GM19455 (cell line): ENCODE results near the gene MLX.

Experiments
- ATAC-seq: cut with Tn5 transposase; IDR thresholded peaks from one replicate; pipeline ENCODE4 v1.9.1; 2021; ENCODE audit not compliant: unreplicated experiment

The MLX gene

GRCh38 chr17:42577532-42578281 lies 10.8 kb downstream of the MLX start, which contains the start of gene PSMC3IP:
PSMC3IP (minus strand) TSS chr17:42577729; CDS start chr17:42577686, 43 bp downstream.
- peak; percentile 65 for ATAC-seq

- peak; percentile 53 for ATAC-seq
These were observed 11.5 kb downstream of the MLX start for GRCh38 chr17:42578282-42578869.

GRCh38 chr17:42579794-42580551 lies 13.1 kb downstream of the MLX start:
- ATAC-seq: no peak

GRCh38 chr17:42581744-42582270 lies 14.9 kb downstream of the MLX start:
- ATAC-seq: no peak

- ATAC-seq: no peak
These were observed 18.0 kb downstream of the MLX start for GRCh38 chr17:42584880-42585279.

GRCh38 chr17:42585353-42585752 lies 18.5 kb downstream of the MLX start:
- no peak for ATAC-seq

GRCh38 chr17:42586514-42587230 lies 19.8 kb downstream of the MLX start:
- ATAC-seq: no peak

GRCh38 chr17:42590886-42591285 lies 24.0 kb downstream of the MLX start:
- no peak for ATAC-seq

- no peak for ATAC-seq
These were observed 24.5 kb downstream of the MLX start for GRCh38 chr17:42591411-42591810.

- no peak for ATAC-seq
These were observed 29.5 kb downstream of the MLX start for GRCh38 chr17:42596386-42596785.

GRCh38 chr17:42598905-42599304 lies 32.0 kb downstream of the MLX start:
- ATAC-seq: no peak

- ATAC-seq: no peak
These were observed 36.4 kb downstream of the MLX start for GRCh38 chr17:42603318-42603717.

GRCh38 chr17:42607769-42608168 lies 40.9 kb downstream of the MLX start:
- ATAC-seq: no peak

GRCh38 chr17:42608305-42609181 lies 41.6 kb downstream of the MLX start:
- no peak for ATAC-seq

- ATAC-seq: peak; percentile 86
These were observed 42.4 kb downstream of the MLX start, which contains the start of the genes RETREG3 and TUBG1 for GRCh38 chr17:42609182-42609813. RETREG3 (minus strand) TSS chr17:42609374; CDS start chr17:42609324, 50 bp downstream. TUBG1 (plus strand) TSS chr17:42609683; CDS start chr17:42609738, 55 bp downstream.

- peak; percentile 9 for ATAC-seq
These were observed 43.2 kb downstream of the MLX start for GRCh38 chr17:42609814-42610801.

- no peak for ATAC-seq
These were observed 45.1 kb downstream of the MLX start for GRCh38 chr17:42612013-42612412.

GRCh38 chr17:42613699-42614295 lies 46.9 kb downstream of the MLX start:
- ATAC-seq: no peak
